Activated CD4-positive, alpha-beta T cell treated with anti-CD3 and anti-CD28 coated beads for 4 hours (primary cell): ENCODE results near the gene SERTAD2.

Experiments
- DNase-seq, 2 donors: peaks; one replicate each; pipeline ENCODE4 v3.0.0-alpha.2; 2020

SERTAD2 gene

GRCh38 chr2:64627860-64628841 lies 25.6 kb downstream of the SERTAD2 start:
- DNase-seq: no peak

- DNase-seq: no peak
Measured at GRCh38 chr2:64626963-64627760, 26.6 kb downstream of the SERTAD2 start.

- no peak for DNase-seq
Measured at GRCh38 chr2:64626146-64626809, 27.4 kb downstream of the SERTAD2 start.

GRCh38 chr2:64625299-64626145 lies 28.2 kb downstream of the SERTAD2 start:
- DNase-seq: no peak

DNA sequence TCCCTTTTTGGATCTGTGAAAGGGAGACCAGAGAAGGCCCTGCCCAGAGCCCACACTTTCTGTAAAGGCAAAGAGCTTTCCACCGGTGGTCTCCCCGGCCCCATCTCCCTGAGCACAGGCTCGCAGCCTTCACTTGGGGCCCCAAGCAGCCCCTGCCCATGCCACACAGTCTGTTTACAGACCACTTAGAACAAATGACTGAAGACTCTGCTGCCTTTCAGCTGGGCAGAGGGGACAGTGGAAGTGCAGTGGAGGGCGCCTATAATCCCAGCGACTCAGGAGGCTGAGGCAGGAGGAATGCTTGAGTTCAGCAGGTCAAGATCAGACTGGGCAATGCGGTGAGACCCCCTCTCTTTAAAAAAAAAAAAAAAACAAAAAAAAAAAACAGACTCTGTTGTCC lies 28.9 kb downstream of the SERTAD2 start:
- DNase-seq: no peak

- DNase-seq: no peak
Measured at GRCh38 chr2:64624108-64624610, 29.6 kb downstream of the SERTAD2 start.

- no peak for DNase-seq
Measured at GRCh38 chr2:64623242-64623850, 30.4 kb downstream of the SERTAD2 start.

DNA sequence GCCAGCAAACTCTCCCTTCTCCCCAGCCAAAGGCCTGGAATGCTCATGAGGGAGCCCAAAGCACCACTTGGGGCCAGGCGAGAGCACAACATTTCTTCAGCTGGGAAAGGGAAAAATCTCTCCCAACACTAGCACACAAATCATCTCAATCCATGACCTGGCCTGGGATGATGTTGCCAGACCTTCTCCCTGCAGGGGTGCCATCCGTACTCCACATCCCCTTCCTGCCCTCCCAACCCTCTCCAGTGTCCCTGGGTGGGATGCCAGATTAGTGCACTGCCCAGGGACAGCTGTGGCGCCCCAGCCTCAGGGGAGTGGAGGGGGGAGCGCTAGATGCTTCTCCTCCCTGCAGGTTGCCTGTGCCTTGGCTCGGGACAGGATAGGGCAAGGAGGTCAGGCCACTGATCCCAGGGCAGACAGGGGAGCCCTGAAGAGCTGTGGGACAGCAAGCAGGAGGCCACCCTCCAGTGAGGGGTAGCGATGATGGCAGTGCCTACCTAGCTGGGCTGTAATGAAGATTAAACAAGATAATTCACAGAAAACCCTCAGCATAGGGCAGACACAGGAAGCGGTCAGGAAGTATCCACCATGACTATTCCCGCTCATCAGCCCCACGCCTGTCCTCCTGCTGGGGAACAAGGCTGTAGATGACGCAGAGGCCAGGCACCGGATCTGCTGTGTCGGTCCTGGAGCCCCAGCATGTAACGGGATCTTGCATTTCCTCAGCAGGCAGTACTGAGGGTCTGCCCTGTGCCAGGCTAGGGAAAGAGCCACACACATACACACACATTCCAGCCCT lies 31.1 kb downstream of the SERTAD2 start:
- DNase-seq: no peak

DNA sequence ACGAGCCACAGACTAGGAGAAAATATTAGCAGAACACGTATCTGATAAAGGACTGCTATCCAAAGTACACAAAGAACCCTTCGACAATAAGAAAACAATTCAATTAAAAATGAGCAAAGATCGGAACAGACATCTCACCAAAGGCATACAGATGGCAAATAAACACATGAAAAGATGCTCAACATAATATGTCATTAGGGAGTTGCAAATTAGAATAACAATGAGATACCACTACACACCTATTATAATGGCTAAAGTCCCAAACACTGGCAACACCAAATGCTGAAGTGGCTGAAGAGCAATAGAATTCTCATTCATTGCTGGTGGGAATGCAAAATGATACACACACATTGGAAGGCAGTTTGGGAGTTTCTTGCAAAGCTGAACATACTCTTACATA lies 33.1 kb downstream of the SERTAD2 start:
- DNase-seq: no peak

- DNase-seq: no peak
Measured at GRCh38 chr2:64617631-64618151, 36.0 kb downstream of the SERTAD2 start.

DNA sequence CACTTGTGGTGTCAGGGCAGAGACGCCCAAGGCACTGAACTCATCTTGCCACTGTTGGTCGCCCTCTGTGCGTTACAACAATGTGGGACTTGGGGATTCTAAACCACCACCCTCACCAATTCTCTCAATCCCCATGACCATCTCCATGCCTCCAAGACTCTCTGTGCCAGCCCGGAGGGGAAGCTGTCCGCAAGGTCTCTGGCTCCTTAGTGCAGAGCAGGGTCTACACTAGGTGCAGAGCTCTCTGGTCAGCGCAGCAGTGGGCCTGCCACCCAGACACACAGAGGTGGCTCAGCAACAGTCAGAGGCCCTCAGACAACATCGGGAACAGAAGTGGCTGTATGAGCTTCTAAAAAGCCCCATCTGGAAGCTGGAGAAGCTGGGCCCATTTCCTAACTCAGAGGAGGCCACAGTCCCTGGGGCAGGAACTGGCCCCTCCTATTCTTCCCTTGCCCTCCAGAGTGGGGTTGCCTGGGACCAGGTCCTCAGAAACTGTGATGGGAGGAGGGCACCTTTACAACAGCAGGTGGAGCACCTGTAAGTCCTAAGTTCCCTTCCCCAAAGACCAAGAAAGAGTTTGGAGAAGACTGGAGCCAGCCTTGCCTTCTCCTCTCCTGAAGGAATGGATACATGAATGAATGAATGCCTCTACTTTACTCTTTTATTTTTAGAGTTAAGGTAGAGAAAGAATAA lies 37.7 kb downstream of the SERTAD2 start:
- no peak for DNase-seq

DNA sequence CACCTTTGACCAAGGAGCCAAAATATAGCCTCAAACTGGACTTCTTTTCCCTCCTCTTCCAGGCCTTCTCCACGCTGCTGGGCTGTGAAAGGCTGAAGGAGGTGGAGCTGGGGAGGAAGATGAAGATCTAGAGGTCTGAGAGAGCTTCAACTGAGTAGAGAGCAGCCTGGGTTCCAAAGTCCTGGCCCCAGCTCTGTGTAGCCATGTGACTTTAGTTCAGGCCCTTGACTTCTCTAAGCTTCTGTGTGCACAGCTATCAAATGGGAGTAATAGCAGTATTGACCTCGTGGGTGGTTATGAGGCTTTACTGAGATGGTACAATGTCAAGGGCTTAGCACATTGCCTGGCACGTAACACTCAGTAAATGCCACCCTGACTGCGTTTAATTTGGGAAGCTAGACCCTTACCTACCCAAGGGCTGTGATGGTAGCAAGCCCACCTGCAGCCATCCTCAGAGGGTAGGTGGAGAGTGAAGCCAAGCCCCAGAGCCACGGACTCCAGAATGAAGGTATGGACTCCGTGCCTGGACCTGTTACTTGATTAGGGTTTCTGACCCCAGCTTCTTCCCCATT lies 38.4 kb downstream of the SERTAD2 start:
- no peak for DNase-seq

DNA sequence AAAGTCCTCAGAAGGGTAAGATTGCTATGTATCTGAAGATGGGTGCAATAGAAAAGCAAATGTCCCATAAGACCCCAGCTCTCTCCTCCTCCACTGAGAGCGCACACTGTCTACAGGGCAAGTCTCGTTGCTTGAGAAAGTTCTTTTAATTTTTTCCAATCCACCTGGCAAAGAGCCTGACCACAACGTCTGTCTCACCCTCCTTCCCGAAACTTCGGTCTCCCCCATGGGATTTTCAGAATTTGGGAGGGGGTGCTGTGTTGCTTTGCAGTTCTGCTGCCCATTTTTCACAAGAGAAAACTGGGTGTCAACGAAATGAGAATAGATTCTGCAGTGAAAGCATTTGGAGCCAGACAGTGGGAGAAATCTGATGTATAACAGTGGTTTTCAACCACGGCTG lies 40.4 kb downstream of the SERTAD2 start:
- DNase-seq: no peak

DNA sequence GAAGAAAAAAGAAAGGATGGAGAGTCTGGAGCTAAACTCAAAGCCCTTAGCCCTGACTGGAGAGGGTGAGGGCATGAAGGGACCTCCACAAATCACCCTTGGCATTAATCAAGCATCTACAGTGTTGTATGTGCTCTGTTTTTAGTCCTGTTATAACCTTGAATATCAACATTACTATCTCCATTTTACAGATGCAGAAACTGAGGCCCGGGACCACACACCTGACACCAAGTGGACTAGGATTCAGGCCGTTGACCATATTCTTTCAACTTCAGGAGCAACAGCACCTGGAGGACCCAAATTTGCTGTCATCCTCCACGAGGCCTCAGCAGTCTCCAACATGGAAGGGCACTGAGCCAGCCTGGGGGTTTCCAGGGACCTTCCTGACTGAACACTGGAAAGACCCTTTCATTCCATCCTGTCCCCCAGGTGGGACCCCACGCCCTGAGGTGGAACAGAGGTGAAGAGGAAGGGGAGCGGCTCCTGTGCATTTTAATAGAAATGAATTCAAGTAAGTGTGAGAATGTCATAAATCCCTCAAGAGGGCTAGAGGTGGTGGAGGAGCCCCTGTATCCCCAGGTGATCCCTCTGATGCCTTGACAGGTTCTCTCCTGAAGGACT lies 41.0 kb downstream of the SERTAD2 start:
- no peak for DNase-seq

GRCh38 chr2:64610316-64610855 lies 43.3 kb downstream of the SERTAD2 start:
- DNase-seq: no peak

GRCh38 chr2:64609942-64610281 lies 43.8 kb downstream of the SERTAD2 start:
- no peak for DNase-seq

GRCh38 chr2:64609227-64609941 lies 44.3 kb downstream of the SERTAD2 start:
- DNase-seq: peak; percentile 57 to 59

DNA sequence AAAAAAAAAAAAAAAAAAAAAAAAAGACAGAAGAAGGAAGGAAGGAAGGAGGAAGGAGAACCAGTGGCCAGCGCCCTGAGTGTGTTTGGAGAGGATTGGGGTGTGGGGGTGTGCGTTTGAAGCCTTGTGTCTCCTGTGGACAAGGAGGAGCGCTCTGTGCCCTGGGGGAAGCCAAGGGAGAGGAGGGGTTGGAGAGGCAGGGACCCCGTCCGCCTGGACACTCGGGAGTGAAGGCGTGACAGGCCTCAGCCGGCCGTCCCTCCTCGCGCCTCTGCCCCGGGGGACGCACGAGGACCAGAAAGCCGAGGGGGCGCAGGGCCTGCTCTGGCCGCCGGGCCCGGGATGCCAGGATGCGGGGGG lies 44.9 kb downstream of the SERTAD2 start:
- peak in 1 of 2 donors; percentile 6 for DNase-seq
